GM18499 (cell line): Measurements from ENCODE around the gene ELAVL2.

Experiments
- ATAC-seq: cut with Tn5 transposase; IDR thresholded peaks from one replicate; pipeline ENCODE4 v1.9.1; 2021; ENCODE audit warnings: moderate number of reproducible peaks; ENCODE audit not compliant: insufficient read depth, unreplicated experiment

The ELAVL2 gene

GRCh38 chr9:23826120-23826629 is at the start of gene ELAVL2:
ELAVL2 (minus strand) TSS chr9:23826240; CDS start chr9:23762234, 64,006 bp downstream.
- ATAC-seq = no peak

- no peak for ATAC-seq
Observed at GRCh38 chr9:23858234-23858633, 32.2 kb upstream of the ELAVL2 start.

- no peak for ATAC-seq
Observed at GRCh38 chr9:23855873-23856604, 30.0 kb upstream of the ELAVL2 start.

DNA sequence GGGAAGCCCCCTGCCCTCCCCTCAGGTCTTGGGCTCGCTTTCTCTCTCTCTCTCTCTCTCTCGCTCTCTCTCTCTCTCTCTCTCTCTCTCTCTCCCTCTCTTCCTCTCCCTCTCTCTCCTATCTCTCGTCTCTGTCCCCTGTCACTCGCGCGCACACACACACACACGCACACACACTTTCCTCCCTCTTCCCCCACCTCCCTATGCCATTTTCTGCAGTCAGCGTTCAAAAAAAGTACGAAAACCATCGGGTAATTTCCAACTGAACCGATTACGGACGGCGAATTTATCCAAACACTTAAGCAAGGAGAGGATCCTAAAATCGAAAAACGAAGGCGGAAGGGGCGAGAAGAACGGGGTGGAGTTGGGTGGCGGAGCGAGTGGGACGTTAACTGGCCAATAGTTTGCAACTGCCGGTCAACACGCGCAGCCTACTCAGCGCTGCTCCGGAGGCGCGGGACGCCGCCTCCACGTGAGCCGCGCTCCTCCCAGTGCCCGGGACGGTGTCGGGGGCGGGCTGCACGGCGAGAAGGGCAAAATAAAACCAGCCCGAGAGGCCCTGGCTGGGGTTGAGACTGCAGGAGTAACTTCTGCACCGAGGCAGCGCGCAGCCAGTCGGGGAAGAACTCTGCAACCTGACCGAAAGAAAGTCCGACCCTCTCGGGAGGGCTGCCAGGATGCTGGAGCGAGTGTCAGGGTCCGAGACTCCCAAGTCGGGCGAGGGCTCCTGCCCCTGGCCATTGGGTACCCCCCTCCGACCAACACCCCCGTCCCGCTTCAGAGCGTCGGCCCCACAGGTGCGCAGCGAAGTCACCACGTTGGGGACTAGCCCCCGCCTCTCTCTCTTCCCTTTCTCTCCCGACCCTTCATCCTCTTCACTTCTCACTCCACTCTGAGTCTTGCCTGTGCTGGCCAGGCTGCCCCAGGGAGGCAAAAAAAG is 24.9 kb upstream of the ELAVL2 start:
- ATAC-seq = no peak

- ATAC-seq = no peak
Observed at GRCh38 chr9:23850242-23850689, 24.2 kb upstream of the ELAVL2 start.

DNA sequence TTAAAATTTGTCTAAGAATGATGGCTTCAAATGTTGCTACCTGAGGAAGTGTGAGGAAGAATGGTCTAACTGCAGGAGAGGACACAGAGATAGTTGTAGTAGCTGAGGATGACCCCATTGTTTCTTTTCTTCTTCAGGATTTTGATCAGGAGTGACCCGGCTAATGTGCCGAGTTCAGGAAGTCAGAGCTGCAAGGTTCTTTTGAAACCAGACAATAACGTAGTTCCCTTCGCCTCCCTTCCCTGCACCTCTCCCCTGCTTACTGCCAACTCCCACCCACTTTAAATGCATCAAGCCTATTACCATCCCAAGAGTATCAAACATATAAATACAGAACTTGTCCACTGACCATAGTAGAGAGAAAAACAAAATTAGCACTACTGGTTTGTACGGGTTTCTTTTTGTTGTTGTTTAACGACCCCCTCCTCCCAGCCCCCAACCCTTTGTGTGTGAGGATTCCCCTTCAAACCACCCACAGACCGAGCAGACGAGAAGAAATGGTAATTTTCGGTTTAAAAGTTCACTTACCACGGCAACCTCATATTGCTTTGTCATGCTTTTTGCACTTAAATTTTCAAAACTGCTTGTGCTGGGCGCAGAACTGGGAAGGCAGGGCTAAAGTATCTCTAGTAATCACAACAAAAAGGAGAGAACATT is 23.5 kb upstream of the ELAVL2 start:
- ATAC-seq = no peak

DNA sequence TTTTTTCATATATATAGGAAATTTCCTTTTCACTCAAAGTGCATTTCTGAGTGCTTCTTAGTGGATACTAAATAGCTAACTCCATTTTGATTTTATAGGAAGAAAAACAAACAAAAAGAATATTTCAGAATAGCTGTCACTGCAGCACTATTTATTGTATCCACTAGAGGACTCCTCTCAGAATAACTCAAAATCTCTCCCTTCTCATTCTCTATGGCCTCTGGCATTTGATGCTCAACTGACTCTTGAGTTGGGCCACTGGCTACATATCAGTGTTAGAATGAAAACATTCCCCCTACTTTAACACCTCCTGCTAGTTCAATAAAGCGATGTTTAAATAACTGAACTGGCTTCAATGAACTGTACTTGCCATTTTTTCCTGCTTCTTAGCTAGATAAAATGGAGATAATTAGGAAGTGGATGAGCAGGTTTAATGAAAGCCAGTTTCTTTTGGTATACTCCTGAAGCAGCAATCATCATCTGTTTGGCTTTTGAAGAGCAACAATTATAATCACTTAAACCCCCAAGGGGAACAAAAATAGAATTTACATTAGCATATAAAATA is 16.6 kb upstream of the ELAVL2 start:
- ATAC-seq = no peak

DNA sequence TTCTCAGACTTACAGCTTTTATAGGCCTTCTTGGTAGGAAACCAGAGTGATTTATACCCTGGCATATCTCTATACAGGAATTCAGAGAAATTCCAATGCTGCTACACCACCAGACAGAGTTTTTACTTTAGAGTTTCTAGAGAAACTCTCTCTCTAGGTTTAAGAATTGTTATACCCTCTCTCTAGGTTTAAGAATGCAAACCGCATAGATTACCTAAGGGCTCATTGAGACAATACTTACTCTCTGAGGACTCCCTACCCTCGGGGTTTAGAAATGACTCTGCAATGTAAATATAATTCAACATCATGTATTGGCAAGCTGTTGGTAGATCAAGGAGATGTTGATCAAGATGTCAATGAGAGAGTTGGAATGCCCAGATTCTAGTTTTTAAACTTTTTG is 15.3 kb upstream of the ELAVL2 start:
- ATAC-seq = no peak

GRCh38 chr9:23837038-23837437 is 11.0 kb upstream of the ELAVL2 start:
- no peak for ATAC-seq

DNA sequence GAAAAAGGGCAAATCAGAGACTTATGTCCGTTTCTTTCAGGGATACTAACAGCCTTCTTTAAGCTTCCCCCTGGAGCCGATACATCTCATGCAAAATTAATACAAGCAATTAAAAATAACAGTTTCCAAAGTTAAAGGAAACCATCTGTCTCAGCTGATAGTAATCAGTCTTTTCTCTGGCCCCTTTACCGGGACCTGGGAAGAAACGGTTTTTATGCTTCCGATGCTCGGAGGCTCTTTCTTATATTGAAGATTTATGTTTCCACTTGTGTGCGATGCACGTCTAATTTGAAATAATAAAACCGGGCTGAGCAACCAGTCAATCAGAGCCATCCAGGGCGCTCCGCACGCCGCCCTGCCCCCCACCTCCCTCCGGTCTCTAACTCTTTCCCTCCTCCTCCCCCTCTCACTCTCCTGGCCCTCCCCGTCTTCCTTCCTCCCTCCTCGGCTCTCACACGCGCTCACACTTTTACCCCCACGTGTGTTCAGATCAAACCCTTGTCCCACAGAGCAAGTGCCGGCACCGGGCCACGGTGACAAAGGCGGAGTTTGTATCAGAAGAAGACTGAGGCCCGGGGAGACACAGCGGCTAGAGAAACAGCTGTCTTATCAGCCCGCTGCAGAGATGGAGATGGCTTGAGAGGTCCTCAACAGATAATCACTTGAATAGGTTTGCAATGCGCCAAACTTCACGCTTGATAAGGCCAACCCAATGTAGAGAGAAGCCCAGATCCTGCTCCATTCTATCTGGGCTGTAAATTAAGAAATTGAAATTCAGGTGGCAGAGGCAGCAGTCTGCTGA is 5.1 kb upstream of the ELAVL2 start:
- no peak for ATAC-seq

- ATAC-seq = no peak
Observed at GRCh38 chr9:23830476-23830805, 4.4 kb upstream of the ELAVL2 start.

GRCh38 chr9:23829580-23830475 is 3.8 kb upstream of the ELAVL2 start:
- ATAC-seq = no peak

- ATAC-seq = no peak
Observed at GRCh38 chr9:23825700-23826099, 340 bp downstream of the ELAVL2 start.

GRCh38 chr9:23824830-23825591 is 1.0 kb downstream of the ELAVL2 start:
- no peak for ATAC-seq

GRCh38 chr9:23823986-23824829 is 1.8 kb downstream of the ELAVL2 start:
- no peak for ATAC-seq

DNA sequence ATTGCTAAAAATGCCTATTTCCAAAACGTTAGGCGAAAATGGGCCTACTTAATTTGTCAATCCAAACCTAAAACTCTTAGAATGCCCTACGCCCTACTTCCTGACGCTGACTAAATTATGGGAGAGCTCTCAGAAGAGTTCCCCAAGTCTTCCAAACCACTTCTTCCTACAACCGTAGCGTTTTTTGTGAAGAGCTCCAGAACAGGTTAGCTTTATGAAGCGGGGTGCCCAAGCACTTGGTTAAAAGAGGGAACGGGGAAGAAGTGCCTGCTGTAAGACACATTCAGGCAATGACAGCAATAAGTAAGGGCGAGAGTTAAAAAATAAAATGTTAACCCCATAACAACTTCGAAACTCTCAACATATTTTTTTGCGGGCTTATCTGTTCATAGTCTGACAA is 2.8 kb downstream of the ELAVL2 start:
- ATAC-seq = no peak
